ENCODE results near the gene ATG4A.

- TF ChIP-seq, protein P1, sequence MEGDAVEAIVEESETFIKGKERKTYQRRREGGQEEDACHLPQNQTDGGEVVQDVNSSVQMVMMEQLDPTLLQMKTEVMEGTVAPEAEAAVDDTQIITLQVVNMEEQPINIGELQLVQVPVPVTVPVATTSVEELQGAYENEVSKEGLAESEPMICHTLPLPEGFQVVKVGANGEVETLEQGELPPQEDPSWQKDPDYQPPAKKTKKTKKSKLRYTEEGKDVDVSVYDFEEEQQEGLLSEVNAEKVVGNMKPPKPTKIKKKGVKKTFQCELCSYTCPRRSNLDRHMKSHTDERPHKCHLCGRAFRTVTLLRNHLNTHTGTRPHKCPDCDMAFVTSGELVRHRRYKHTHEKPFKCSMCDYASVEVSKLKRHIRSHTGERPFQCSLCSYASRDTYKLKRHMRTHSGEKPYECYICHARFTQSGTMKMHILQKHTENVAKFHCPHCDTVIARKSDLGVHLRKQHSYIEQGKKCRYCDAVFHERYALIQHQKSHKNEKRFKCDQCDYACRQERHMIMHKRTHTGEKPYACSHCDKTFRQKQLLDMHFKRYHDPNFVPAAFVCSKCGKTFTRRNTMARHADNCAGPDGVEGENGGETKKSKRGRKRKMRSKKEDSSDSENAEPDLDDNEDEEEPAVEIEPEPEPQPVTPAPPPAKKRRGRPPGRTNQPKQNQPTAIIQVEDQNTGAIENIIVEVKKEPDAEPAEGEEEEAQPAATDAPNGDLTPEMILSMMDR (IDR thresholded peaks at IDR 0.05): no peak
- TF ChIP-seq POLR2A (IDR thresholded peaks at IDR 0.05): no peak
Measured at GRCh38 chrX:108059801-108060200, 31.8 kb upstream of the ATG4A start.
